Epithelial cell of prostate (primary cell): Measurements from ENCODE around the gene LHX8.
"Not testable (repeated sequence)": the region's sequence is repeated elsewhere in the genome, so short reads cannot be mapped to it uniquely, and the experiment has no call there.

ENCODE experiments used
- DNase-seq: peaks from one replicate; pipeline ENCODE4 v3.0.0-alpha.2; 2011; ENCODE audit warnings: low read depth, low spot score
- H3K27ac ChIP-seq: fragments of 450-650 bp; 2 replicates; pipeline ENCODE4 v1.5.1; 2017; ENCODE audit warnings: mild to moderate bottlenecking

Gene LHX8

GRCh38 chr1:75132242-75132811, 1.9 kb upstream of the LHX8 start:
- DNase-seq: no peak
- no peak overlapping the region for H3K27ac ChIP-seq

- DNase-seq: no peak
- H3K27ac ChIP-seq: no peak overlapping the region
Observed at GRCh38 chr1:75132812-75133619, 1.2 kb upstream of the LHX8 start.

DNA sequence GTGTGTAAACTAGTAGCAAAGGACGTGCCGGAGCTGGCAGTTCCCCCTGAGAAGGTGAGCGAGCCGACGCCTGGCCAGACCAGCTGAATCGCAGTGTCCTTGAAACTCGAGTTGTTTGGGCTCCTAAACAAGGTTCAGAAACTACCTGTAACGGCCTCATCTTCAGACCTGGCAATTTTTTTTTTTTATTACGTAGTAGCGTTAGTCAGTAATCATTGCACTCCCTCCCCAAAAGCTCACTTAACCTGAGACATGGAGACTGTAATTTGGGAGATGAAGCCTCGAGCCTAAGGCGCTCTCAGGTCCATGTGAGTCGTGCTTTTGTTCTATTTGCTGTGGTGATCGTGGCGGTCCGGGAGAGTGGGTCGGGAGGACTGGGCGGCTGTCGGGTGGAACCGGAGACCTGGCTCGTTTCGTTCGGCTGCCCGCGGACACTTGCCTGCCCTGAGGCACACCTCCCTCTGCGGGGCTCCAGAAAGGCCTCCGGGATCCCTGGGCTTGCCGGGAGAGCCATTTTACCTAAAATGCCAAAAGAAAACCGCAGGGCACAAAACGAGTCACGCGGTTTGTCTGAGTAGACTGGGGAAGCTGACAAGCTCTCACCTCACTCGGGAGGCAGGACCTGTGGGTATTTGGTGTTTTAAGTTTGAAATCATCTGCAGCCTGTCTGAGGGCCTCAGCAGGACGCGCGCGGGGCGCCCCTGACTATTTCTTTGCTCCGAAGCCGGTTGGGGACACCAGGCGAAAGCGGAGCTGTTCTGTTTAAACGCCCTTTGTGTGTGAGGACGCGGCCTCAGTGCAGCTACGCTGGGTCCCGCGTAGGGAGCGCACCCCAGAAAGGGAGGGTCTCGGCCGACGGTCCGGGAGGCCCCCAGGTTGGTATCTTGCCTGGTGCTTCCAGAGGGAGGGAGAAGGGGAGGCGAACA, 722 bp downstream of the LHX8 start:
- no peak overlapping the region for H3K27ac ChIP-seq
- DNase-seq: no peak

GRCh38 chr1:75135573-75136194, 1.5 kb downstream of the LHX8 start:
- DNase-seq: no peak
- H3K27ac ChIP-seq: no peak overlapping the region

DNA sequence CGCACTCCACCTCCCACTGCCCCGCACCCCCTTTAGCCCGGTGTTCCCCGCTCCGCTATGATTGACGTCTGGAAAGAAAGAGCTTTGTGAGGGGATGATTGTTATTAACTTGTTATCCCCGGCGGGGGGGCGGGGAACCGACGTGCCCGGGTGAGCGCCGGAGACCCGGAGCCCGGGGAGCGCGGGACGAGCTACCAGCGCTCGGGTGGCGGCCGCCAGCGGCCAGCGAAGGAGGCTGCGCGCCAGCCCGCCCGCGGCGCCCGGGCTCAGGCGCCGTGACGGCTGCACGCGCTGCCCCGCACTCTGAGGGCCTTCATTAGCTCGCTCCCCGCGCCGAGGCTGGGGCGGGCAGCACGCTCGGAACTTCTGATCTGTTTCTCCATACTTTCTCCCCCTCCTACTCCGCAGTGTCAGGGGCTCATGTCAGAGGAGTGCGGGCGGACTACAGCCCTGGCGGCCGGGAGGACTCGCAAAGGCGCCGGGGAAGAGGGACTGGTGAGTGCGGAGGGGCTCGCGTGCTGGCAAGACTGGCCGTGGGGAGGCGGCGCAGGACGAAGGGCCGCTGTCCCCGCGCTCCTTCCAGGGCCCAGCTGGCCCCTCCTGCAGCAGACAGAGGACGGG, 2.1 kb downstream of the LHX8 start:
- no peak for DNase-seq
- no peak overlapping the region for H3K27ac ChIP-seq

DNA sequence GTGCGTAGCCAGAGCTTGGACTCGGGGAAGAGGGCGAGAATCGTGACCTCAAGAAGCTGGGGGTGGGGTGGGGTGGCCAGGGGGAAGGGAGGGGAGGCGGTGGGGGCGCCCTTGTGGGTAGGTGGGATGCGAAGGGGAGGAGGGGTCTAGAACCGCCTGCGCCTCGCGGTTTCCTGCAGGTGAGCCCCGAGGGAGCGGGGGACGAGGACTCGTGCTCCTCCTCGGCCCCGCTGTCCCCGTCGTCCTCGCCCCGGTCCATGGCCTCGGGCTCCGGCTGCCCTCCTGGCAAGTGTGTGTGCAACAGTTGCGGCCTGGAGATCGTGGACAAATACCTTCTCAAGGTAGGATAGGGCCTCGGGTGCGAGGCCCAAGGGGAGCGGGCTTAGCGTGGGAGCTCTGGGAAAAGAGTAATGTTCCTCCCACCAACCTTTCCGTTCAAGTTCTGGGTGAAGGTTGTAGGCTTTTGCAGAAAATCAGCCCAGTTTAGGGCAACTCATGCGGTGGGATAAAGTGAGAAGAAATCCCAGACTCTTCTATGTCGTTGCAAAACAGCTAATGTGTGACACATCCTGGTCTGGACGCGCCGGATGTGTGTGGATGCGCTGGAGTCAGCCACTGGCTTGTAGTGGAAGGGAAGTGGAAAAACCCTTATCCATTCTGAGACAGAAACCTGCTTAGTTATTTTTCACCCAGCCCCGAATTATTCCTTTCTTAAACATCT, 2.9 kb downstream of the LHX8 start:
- DNase-seq: no peak
- no peak overlapping the region for H3K27ac ChIP-seq

DNA sequence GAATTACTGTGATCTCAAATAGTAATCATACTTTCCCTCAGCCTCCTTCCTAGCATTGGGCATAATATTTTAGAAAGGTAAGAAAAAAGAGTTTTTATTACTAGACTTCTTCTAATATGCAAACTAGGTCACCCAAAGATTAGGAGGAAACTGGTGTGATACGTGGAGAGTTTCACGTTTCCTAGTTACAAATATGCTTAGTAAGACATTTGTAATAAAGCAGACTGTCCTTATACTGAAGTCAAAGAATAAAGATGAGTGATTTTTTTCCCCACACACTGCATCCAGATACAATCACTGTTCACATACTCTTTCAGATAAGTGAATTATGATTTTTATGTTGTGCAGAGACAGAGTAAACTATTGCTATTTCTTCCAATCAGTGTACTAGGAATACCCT, 17.9 kb downstream of the LHX8 start:
- H3K27ac ChIP-seq: no peak overlapping the region
- DNase-seq: no peak

GRCh38 chr1:75159154-75159553, 25.0 kb downstream of the LHX8 start:
- no peak for DNase-seq
- H3K27ac ChIP-seq: no peak overlapping the region

GRCh38 chr1:75165264-75165663, 31.1 kb downstream of the LHX8 start:
- DNase-seq: no peak
- H3K27ac ChIP-seq: no peak overlapping the region

- no peak for DNase-seq
- H3K27ac ChIP-seq: no peak overlapping the region
Observed at GRCh38 chr1:75166821-75167220, 32.6 kb downstream of the LHX8 start.

- no peak for DNase-seq
- H3K27ac ChIP-seq: no peak overlapping the region
Observed at GRCh38 chr1:75170011-75170410, 35.8 kb downstream of the LHX8 start.

DNA sequence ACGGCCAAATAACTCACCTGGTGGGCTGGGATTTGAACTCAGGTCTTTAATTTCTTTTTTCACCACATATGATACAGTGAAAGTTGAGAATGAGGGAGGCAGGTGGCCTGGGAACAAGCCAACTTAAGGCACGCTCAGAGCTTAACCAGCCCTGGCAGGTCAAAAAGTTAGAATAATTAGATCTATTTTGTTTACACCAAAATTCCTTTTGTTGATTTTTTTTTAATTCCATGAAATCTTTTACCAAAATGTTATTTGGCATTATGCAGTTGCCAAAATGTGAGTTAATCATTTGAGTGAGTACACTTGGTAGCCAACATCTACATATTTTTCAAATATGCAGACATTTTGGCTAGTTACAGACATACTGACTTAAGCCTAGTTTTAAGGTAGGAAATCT, 36.8 kb downstream of the LHX8 start:
- no peak overlapping the region for H3K27ac ChIP-seq
- DNase-seq: no peak

- no peak overlapping the region for H3K27ac ChIP-seq
- no peak for DNase-seq
Observed at GRCh38 chr1:75171876-75172275, 37.7 kb downstream of the LHX8 start.

- DNase-seq: no peak
- H3K27ac ChIP-seq: no peak overlapping the region
Observed at GRCh38 chr1:75172556-75172955, 38.4 kb downstream of the LHX8 start.

DNA sequence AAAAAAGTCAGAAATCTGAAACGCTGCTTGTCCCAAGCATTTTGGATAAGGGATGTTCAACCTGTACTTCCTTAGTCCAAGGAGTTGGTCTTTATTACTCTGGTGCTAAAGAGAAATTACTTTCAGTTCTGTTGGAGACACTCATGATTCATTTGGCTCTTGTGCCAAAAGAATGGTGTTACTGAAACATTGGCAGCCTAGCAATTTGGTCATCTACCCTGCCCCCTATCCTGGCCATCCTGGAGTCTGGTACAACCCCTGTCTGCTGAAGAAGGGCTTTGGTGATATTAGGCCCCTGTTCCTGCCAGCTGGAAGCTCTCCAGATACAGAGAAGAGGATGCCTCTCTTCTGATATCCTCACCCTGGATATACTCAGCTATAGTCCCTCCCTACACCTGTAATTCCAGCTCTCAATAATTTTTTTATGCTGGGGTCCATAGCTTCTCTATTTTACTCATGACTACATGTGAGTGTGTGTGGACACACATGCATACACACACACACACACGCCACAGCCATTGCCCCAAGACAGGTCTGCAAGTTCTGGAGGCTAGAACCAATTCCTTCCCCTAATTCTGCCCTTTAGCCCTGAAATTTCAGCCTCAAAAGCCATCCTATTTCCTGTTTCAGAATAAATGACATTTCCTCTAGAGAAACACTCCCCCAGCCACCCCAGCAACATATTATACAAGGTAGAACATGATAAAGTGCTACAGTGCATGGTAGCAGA, 40.0 kb downstream of the LHX8 start:
- no peak for DNase-seq
- no peak overlapping the region for H3K27ac ChIP-seq

- not testable (repeated sequence) for DNase-seq, H3K27ac ChIP-seq
Observed at GRCh38 chr1:75181214-75181955, 47.2 kb downstream of the LHX8 start.

GRCh38 chr1:75188892-75189291, 54.7 kb downstream of the LHX8 start:
- DNase-seq: no peak
- H3K27ac ChIP-seq: no peak overlapping the region

GRCh38 chr1:75198163-75198562, 64.0 kb downstream of the LHX8 start:
- DNase-seq: no peak
- H3K27ac ChIP-seq: no peak overlapping the region
